LoVo (cell line): ENCODE measurements around the gene DLGAP3.

Experiments
- DNase-seq: peaks from one replicate; pipeline ENCODE4 v3.0.0-alpha.2; 2016; ENCODE audit warnings: low spot score

DLGAP3 gene

DNA sequence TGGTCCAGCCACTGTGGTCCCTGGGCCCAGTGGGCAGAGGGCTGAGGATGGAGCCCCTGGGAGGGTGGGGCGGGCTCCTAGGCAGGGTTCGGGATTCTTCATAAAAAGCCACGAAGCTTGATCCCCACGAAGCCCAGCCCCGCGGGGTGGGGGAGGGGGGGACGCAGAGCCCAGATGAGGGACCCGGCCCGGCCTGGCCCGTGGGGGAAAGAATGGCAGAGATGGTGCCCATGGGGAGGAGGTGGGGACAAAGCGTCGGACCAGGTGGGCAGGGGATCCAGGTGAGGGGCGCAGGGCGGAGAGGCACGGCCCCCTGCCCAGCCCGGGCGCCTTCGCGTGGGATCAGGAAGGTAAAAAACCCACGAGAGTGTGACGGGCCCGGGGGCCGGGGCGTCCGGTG, 63.9 kb downstream of the DLGAP3 start:
- DNase-seq: no peak

DNA sequence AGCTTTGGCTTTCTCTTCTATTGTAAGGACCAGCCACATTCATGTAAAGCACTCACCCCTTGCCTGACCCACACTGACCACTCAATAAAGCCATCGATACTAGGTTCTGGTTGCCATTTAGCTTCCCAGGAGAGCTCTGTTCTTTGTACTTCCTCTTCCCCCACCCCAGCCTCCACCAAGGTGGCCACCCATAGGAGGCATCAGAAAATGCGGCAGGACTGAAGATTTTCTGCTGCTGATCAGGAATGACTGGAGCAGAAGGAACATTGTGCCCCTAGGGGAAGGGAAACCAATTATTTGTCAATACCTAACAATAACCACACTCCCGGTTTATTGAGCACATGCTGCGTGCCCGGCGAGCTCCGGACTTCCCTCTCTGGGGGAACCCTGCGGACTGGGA, 64.7 kb downstream of the DLGAP3 start:
- DNase-seq: no peak

GRCh38 chr1:34863501-34863900, 65.9 kb downstream of the DLGAP3 start:
- DNase-seq: no peak

DNA sequence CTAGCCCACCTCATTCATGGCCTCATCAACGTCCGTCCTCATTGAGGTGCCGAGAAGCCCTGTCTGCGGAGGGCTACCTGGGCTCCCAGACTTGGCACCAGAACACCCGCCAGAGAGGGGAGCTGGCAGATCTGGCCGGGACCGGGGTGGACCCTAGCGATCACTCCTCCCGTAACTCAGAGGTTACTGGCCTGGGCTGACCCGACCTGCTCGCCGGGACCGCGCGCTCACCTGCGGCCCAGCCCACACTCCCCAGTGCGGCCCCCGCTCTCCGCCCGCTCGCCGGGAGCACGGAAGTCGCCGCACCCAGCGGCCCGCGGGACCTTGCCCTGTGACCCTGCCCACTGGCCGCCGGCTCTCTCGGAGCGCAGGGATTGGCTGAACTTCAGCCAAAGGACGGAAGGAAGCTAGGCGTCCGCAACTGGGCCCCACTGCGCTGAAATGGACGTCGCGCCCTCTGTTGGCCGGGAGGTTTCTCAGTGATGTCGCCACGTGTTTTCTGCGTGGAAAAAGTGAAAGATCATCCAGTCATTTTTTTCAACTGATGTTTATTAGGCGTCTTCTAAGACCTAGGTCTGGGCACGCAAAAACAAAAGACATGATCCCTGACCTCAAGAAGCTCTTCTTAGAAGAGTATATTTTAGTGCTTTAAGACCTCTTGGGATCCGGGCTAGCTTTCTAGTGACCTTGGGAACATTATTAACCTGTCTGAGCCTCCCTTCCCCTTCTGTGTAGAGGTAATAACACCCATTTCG, 69.8 kb downstream of the DLGAP3 start, which contains the start of gene SMIM12:
Gene SMIM12, minus strand, starts transcription at position 304 of the 755 bp plus-strand sequence. CDS start 3,772 bp downstream, outside the sequence.
- peak; percentile 95 for DNase-seq

- peak; percentile 8 for DNase-seq
Measured at GRCh38 chr1:34858901-34859445, 70.5 kb downstream of the DLGAP3 start.

DNA sequence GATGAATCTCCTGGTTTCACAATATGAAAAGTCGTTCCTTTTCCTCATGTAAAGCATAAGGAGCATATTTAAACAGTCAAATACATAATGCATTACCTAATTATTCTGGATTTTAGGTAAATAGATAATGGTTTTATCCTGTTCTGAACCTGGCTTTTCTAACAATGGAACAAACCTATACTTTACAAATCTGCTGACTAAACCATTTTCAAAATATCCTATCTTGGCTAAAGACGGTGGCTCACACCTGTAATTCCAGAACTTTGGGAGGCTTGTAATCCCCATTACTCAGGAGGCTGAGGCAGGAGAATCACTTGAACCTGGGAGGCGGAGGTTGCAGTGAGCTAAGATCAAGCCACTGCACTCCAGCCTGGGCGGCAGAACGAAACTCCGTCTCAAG, 72.8 kb downstream of the DLGAP3 start:
- DNase-seq: no peak

- peak; percentile 86 for DNase-seq
Measured at GRCh38 chr1:34852677-34853217, 76.7 kb downstream of the DLGAP3 start.

- no peak for DNase-seq
Measured at GRCh38 chr1:34851431-34852105, 77.9 kb downstream of the DLGAP3 start.

GRCh38 chr1:34850382-34850781, 79.1 kb downstream of the DLGAP3 start:
- DNase-seq: no peak

DNA sequence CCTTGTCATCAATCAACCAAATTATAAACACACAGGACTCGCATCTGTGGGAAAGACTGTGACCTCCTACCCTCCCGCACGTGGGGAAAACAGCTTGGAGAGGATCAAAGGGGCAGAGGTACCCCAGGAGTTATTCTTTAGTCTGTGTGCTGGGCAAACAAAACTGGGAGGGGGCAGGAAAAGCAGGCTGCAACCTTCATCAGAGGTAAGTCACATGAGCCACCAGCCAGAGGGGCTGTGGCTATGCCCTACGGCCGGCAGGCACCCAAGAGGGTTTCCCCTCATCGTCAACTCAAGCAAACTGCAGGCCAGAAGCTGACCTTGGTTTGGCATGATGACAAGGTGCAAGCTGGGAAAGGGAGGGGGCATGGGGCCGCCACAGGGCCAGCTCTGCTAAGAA, 82.4 kb downstream of the DLGAP3 start:
- no peak for DNase-seq

GRCh38 chr1:34846265-34846664, 83.2 kb downstream of the DLGAP3 start:
- no peak for DNase-seq

DNA sequence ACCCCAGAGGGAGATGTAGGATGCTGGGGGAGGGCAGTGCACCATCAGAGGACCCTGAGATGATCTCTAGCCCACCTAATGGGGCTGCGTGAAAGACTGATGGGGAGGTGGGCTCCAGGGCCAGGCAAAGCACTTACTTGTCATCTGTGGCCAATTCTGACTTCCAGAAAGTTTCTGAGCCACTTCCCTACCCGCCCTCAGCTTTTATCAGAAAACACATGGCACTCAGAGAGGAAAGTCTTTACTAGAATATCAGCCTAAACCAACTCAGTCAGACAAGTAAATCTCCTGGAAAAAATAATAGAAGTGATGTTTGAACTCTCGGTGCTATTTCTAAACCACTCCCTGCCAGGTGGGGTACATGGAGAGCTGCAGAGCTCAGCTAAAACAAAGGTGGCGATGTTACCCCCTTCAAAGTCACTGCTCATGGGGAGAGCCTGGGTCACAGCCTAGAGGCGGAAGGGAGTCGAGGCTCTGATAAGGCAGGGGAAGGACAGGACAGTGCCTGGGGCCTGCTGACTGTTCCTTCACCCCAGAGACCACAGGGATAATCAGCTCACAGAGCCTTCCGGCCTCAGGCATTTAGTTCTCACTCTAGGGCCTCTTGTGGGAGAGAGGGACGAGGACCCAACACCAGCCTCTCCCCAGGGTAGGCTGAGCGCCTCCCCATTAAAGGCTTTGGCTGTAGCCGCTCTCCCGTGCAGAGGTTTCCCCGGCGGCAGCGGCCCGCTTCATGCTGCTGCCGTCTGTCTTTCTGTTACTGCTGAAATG, 84.1 kb downstream of the DLGAP3 start:
- DNase-seq: no peak

DNA sequence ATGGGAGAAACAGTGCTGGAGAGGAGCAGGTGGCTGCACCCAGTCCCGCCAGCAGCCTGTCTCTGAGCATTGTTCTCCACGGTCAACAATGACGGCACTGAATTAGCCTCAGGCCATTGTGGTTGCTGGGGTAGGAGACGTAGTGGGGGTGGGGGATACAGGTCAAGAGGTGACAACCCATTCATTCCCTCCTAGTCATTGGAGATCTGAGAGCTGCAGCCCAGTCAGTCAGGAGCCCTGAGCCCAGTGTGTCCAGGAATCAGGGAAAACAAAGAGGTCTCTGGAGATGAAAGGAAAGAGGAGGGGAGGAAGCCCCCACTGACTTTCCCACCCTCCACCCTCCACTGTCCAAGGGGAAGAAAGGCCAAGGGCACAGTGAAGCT, 85.2 kb downstream of the DLGAP3 start:
- no peak for DNase-seq

DNA sequence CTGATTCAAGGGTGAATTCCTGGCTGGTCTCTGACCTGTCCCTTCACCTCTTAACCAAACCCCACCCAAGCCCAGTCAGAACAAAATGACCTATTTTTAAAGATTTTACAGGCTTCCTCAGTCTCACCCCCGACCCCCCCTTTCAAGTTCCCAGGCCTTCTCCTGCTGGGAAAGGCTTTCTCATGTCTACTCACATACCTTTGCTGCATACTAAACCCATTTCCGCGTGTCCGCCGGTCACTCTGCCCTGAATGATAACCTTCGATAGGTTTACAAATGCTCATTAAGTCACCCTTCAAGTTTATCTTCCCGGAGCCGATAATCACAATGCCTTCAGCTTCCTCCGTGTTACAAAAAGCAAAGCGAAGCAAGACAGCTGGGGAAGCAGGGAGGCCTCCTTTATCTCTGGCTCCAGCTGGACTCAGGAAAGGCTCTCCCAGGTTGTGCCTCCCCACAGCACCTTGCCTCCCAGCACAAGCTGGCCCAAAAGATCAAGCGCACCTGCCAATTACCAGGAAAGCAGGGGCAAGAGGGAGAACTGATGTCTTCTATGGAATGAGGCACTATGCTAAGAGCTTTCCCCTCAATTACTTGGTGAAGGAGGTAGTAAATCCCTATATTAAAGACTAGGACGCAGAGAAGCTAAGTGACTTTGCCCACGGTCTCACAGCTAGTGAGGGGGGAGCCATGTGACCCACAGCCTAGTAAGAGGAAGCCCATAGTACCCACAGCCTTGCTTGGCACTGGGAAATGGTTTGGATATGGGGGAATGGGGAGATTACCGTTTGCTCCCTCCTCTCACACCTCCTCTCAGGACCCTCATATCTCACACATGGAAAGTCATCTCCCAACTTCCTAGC, 85.8 kb downstream of the DLGAP3 start:
- DNase-seq: no peak

- no peak for DNase-seq
Measured at GRCh38 chr1:34842952-34843371, 86.5 kb downstream of the DLGAP3 start.

- DNase-seq: no peak
Measured at GRCh38 chr1:34842073-34842472, 87.4 kb downstream of the DLGAP3 start.

DNA sequence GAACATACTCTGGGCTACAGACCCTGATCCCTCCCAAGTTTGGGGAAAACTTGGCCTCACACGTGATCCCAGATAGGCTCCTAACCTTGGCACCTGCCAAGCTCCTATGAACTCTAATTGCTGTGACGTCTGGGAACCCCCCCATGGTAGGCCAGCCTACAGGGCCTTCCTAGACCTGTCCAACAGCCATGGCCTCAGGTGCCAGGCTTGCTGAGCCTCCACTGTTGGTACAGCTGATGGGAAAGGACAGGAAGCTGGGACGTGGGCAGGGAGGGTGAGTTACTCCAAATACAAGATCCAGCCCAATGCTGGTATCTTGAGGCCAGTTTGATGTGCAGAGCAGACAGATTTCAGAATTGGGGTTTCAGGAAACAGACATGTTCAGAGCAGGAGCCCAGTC, 89.0 kb downstream of the DLGAP3 start:
- no peak for DNase-seq

DNA sequence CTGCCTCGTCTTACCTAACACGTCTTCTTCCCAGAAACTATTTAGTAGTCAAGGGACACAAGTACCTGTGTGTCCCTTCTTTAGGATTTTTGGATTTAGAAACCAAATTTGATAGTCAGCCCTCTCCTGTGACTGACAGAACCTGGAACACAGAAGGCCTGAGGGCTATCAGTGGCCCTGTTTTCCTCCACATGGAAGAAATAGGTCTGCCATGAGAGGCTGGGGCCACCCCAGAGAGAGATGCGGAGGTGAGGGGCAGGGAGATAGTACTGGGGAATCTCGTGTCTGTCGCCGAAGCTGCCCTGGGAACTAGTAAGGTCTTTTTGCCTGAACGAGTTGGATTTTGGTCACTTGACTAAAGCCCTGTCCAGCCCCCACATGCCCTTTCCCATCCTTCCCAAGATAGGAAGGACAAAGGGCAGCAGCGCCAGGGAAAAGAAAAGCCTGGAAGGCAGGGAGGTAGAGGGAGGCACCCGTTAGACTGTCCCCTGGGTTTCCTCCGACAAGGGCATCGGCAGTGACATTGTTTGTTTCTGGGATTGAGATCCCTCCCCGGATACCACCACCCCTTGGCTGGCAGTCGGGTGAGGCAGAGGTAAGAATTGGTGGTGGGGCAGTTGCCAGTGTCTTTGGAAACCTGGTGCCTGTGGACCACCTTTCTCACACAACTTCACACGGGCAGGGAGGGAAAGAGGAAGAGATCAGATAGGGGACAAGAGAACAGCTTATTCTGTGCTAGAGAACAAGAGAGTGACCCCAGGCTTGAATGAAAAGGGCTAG, 89.7 kb downstream of the DLGAP3 start:
- no peak for DNase-seq

GRCh38 chr1:34833711-34834110, 95.7 kb downstream of the DLGAP3 start:
- DNase-seq: no peak

DNA sequence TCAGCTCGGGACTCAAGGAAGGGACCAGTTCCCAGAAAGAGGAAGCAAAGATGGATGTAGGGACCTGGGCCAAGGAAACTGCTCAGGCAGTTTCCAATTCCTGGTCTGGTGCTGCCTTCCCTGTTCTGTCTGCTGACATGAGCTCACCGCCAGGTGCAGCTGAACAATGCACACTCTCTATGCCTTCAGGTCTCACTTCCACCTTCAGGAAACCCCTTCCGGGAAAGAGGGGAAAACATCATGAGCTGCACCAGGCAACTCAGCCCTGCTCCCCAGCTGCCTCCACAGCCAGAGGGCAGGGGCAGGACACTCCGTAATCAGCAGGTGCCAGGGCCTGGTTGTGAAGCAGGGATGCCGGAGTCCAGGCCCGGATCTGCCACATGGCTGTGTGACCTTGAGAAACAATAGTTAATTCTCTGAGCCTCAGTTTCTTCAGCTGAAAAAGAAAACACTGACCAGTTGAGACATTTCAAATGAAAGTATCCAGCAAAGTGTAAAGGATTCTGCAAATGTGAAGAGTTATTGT, 97.7 kb downstream of the DLGAP3 start:
- no peak for DNase-seq
